ENCODE measurements around the gene PPP1R12C. TPM values are rescaled to one million over a fixed set of nuclear protein-coding genes. Genes with fewer than 3 reads are reported as not detected.

Gene PPP1R12C
- total RNA-seq, 6 experiments from 2014 or later, result 35.6 to 48.1 (median 41.7) TPM

DNA sequence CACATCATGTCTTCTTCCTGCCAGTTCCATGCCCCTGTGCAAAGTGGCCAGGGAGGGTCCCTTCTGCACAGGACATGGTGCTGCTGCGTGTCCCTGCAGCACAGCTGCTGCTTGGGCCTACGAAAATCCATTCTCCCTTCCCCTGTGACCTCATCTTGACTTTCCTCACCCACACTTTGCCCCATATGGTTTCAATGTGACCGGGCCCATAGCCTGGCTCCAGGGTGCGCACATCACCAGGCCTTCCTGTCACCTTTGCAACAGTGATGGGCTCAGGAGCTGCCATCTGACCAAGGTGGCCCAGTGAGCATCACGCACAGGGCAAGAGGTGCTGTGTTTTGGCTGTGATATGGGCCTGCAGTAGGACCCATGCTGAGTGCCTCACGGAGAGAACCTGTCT is 10.8 kb downstream of the PPP1R12C start:
- Histone ChIP-seq H3K4me1 (no peaks in the 10 kb centered on the region), H3K4me3 (no peak overlapping the region), H3K27me3 (no peaks in the 10 kb centered on the region), H3K36me3 (peaks cover 0 to 15% (median 8%) of the 10 kb centered on the region in 4 donors), H3K9me3 (no peaks in the 10 kb centered on the region), H3K27ac (no peak overlapping the region)
- TF ChIP-seq, protein P1, sequence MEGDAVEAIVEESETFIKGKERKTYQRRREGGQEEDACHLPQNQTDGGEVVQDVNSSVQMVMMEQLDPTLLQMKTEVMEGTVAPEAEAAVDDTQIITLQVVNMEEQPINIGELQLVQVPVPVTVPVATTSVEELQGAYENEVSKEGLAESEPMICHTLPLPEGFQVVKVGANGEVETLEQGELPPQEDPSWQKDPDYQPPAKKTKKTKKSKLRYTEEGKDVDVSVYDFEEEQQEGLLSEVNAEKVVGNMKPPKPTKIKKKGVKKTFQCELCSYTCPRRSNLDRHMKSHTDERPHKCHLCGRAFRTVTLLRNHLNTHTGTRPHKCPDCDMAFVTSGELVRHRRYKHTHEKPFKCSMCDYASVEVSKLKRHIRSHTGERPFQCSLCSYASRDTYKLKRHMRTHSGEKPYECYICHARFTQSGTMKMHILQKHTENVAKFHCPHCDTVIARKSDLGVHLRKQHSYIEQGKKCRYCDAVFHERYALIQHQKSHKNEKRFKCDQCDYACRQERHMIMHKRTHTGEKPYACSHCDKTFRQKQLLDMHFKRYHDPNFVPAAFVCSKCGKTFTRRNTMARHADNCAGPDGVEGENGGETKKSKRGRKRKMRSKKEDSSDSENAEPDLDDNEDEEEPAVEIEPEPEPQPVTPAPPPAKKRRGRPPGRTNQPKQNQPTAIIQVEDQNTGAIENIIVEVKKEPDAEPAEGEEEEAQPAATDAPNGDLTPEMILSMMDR (IDR thresholded peaks at IDR 0.05), result no peak
- TF ChIP-seq POLR2A (IDR thresholded peaks at IDR 0.05), result no peak
- ATAC-seq (no peak), DNase-seq (peak in 1 of 3 donors; percentile 27)
- 63% methylated on average over 1 of the region's 6 CpGs for WGBS (ENCODE audit: insufficient coverage, low coverage, low lambda C conversion rate, missing lambda C conversion rate)
- intact Hi-C loops (cut with DNase I), result no loop called here

DNA sequence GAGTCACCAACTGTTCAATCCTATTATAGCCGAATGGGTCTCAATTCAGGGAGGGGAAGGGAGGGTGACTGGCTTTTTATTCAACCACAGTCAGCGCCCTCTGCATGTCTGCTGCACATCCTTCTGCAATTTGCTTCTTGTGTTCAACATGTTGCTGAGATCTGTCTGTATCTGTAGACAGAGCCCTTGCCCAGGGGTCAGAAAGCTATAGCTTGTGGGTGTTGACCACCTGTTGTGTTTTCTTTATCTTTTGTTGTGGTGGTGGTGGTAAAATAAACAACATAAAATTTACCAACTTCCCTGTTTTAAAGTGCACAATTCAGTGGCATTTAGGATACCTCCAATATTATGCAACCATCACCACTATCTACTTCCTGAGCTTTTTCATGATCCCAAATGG is 12.2 kb downstream of the PPP1R12C start:
- Histone ChIP-seq H3K9me3 (no peaks in the 10 kb centered on the region), H3K4me1 (no peaks in the 10 kb centered on the region), H3K27ac (no peak overlapping the region), H3K27me3 (no peaks in the 10 kb centered on the region), H3K4me3 (no peak overlapping the region), H3K36me3 (peaks cover 0 to 15% (median 8%) of the 10 kb centered on the region in 4 donors)
- TF ChIP-seq POLR2A (IDR thresholded peaks at IDR 0.05), result no peak
- TF ChIP-seq, protein P1 (IDR thresholded peaks at IDR 0.05), result no peak
- WGBS (ENCODE audit: insufficient coverage, low coverage, low lambda C conversion rate, missing lambda C conversion rate), result no CpG with 5 or more reads among the region's 2 CpGs
- no peak for DNase-seq
- no peak for ATAC-seq
- intact Hi-C loops (cut with DNase I), result no loop called here

GRCh38 chr19:55103190-55103589 is 14.2 kb downstream of the PPP1R12C start:
- Histone ChIP-seq H3K36me3 (peaks cover 0 to 25% (median 8%) of the 10 kb centered on the region in 4 donors), H3K4me3 (no peak overlapping the region), H3K4me1 (no peaks in the 10 kb centered on the region), H3K9me3 (no peaks in the 10 kb centered on the region), H3K27me3 (no peaks in the 10 kb centered on the region), H3K27ac (no peak overlapping the region)
- DNase-seq, result no peak
- ATAC-seq, result no peak
- WGBS (ENCODE audit: insufficient coverage, low coverage, low lambda C conversion rate, missing lambda C conversion rate), result 100% methylated on average over 1 of the region's 9 CpGs
- intact Hi-C loops (cut with DNase I), result no loop called here
- no peak for TF ChIP-seq POLR2A (IDR thresholded peaks at IDR 0.05)
- TF ChIP-seq, protein P1 (IDR thresholded peaks at IDR 0.05), result no peak

- intact Hi-C loops (cut with DNase I), result no loop called here
- H3K36me3 ChIP-seq, result peaks cover 0 to 25% (median 8%) of the 10 kb centered on the region in 4 donors
Measured at GRCh38 chr19:55101261-55101660, 16.2 kb downstream of the PPP1R12C start.

More at GRCh38 chr19:55101261-55101660, 16.2 kb downstream of the PPP1R12C start:
- Histone ChIP-seq H3K9me3 (no peaks in the 10 kb centered on the region), H3K4me3 (no peak overlapping the region), H3K4me1 (no peaks in the 10 kb centered on the region), H3K27me3 (no peaks in the 10 kb centered on the region), H3K27ac (no peak overlapping the region)
- DNase-seq, result no peak
- 80% methylated on average over 8 of the region's 10 CpGs for WGBS (ENCODE audit: insufficient coverage, low coverage, low lambda C conversion rate, missing lambda C conversion rate)
- ATAC-seq, result no peak
- TF ChIP-seq, protein P1 (IDR thresholded peaks at IDR 0.05), result no peak
- no peak for TF ChIP-seq POLR2A (IDR thresholded peaks at IDR 0.05)

Data from right lobe of liver (tissue), 6 donors.